Glomerular endothelial cell (primary cell): Measurements from ENCODE around the gene ZC3H12A. TPM values are rescaled to one million over a fixed set of nuclear protein-coding genes. Genes with fewer than 3 reads are reported as not detected.

Experiments
- total RNA-seq: library from RNA; depleted of rRNA; stranded (reverse); fragments of >200 nt; gene quantifications from 2 replicates; pipeline ENCODE4 v1.2.3, GENCODE V29; 2015

Gene ZC3H12A
- total RNA-seq, 1 donor from 2014 or later: 23.0 TPM

Other genes starting within 250 kb of the ZC3H12A start
- gene MEAF6, start 40.2 kb downstream of the ZC3H12A start, total RNA-seq: 76.0 and 83.4 TPM in 2 replicates
- gene SNIP1, start 79.7 kb downstream of the ZC3H12A start, total RNA-seq: 6.7 and 25.6 TPM in 2 replicates
- 3.8 and 4.7 TPM in 2 replicates for gene DNALI1, start 82.4 kb downstream of the ZC3H12A start, total RNA-seq
- gene GNL2, start 121.4 kb downstream of the ZC3H12A start, total RNA-seq: 40.6 and 55.2 TPM in 2 replicates
- not detected in 2 replicates for gene RSPO1, start 160.3 kb downstream of the ZC3H12A start, total RNA-seq
- gene CDCA8, start 217.9 kb downstream of the ZC3H12A start, total RNA-seq: 4.2 and 12.0 TPM in 2 replicates